GM18502 (cell line): ENCODE results near the gene PDXK.

ENCODE experiments used
- ATAC-seq: cut with Tn5 transposase; IDR thresholded peaks from one replicate; pipeline ENCODE4 v1.9.1; 2021; ENCODE audit warnings: mild to moderate bottlenecking; ENCODE audit not compliant: unreplicated experiment, poor library complexity

PDXK gene

DNA sequence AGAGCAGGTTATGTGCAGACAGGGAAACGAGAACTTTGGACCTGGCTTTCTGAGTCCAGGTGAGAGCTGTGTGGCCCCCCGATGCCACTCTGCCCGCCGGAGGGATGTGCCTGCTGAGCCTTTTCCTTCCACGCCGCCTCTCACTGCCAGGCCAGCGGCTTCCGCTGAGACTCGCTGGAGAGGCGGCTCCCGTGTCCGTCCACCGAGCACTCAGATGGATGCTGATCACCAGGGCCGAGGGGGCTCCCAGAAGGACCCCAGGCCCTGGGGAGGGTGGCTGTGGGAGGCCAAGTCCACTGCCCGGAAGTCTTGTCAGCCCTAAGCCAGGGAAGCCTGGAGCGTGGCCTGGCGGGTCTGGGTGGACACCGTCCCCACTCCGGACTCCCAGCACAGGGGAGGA is 40.7 kb downstream of the PDXK start:
- no peak for ATAC-seq

DNA sequence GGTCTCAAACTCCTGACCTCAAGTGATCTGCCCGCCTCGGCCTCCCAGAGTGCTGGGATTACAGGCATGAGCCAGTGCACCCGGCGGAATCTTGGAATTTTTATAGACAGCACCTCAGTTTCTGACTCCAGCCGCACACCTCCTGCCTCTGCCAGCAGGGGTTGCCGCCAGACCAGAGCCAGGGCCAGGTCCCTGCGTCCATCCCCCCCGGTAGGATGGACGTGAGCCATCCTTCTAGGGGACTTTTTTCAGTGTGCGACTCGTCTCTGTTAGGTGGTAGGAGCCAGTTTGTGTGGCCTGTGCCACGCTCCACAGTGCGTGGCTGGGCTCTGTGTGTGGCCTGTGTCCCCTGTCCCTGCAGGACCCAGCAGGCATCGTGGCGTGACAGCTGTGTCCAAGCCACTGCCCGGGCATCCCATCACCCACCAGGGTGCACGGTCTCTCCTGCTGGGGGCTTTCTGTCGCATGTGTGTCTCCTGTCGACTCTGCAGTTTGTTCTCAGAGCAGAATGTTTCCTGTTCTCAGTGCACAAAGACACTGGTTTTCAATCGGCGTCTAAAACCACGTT is 41.5 kb downstream of the PDXK start:
- no peak for ATAC-seq

DNA sequence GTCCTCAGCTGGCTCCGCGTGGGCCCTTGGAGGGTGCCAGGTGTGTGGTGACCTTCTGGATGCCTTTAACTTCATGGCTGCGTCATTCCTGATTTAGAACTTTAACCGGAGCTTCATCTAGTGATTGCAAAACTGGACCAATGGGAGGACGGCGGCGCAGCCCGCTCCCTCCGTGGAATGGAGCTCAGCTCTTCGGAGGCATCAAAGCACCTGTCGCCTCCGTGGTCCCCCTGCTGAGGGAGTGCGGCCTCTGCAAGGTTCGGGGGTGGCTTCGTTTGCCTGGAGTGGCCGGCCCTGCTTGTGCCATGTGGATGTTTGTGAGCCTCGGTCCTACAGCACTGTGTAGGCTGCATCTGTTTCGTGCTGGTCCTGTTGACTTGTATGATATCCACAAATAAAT is 43.0 kb downstream of the PDXK start:
- no peak for ATAC-seq

DNA sequence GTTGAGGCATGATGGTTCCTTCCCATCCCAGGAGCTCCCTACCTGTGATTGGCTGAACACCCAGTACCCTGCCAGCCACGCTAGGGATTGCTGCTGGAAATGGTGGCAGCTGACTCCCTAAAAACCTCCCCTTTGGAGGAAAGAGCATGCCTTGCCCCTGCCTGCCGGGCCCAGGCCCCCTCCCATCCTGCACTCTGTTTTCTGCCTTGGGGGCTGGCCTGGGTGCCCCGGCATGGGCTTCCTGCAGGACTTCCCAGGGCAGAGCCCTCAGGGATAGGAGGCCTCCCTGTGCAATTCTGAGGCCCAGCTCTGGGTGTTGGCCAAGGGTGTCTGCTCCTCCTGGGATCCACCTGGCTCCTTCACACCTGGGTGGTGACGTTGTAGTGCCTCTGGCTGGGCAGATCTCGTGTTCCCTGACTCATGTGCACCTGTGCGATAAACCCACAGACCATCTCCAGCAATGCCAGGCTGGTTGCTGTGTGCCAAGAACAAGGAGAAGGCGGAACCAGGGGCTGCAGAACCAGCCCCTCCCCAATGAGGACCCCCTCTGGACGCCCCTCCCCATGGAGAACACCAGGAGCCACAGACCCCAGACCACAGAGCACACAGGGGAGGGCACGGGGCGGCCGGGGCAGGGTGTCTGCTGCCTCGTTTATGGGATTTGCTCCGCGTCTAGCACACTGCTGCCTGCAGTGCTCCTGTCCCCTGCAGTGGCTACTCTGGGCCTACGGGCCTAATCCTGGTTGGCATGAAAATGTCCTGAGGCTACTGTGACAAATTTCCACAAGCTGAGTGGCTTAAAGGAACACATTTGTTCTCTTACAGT is 43.6 kb downstream of the PDXK start:
- no peak for ATAC-seq

DNA sequence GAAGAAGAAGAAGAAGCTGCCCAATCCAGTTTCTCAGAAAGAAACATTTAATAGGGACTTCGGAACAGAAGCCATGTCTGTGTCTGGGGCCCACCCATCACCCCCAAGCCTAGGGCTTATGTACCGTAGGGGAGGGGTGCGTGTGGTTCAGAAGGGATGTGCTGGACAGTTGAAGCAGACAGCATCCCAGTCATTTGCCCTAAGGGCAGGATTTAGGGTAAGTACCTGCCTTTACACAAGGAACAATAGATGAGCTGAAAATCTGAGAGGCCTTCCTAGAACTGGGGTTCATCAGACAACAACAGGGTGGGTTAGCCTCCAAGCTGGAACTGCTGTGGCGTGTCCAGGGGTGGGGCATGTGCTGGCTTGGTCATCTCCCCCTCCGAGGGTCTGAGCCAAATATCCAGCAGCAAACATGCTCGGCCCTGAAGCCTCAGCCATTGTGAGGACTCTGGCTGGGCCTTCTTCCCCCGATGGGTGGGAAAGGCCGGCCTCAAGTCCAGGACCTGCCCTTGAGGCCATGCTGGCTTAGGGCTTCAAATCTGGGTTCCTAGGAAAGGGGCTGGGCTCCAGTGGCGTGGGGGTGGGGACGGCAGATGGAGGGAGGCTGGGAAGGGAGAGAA is 45.1 kb downstream of the PDXK start:
- ATAC-seq, result no peak

DNA sequence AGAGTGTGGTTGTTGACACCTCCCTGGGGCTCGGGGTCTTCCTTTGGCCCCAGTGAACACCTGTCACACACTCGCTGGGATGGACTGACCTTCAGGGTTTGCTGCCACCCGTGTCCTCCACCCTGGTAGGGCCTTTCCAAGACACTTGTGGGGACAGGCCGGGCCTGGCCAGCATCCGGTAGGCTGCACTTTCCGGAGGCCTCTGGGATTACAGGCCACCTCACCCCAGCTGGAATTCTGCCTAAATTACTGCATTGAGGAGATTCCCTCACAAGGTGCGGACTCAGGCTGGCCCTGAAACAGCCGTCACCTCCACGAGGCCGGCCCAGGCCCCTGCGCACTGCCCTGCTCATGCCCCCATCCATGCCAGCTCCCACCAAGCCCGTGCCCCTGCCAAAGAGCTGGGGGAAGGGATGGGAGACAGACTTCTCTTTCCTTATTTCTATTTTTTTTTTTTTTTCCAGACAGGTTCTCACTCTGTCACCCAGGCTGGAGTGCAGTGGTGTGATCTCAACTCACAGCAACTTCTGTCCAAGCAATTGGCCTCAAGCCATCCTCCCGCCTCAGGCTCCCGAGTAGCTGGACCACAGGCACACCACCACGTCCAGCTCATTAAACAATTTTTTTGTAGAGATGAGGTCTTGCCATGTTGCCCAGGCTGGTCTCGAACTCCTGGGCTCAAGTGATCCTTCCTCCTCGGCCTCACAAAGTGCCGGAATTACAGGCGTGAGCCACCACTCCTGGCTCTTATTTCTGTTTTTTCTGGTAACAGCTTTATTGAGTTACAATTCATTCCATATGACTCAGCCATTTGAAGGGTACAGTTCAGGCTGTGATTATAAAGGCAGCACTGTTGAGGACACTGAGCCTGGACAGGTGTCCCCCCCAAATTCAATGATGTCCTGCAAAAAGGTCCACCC is 45.9 kb downstream of the PDXK start:
- no peak for ATAC-seq

DNA sequence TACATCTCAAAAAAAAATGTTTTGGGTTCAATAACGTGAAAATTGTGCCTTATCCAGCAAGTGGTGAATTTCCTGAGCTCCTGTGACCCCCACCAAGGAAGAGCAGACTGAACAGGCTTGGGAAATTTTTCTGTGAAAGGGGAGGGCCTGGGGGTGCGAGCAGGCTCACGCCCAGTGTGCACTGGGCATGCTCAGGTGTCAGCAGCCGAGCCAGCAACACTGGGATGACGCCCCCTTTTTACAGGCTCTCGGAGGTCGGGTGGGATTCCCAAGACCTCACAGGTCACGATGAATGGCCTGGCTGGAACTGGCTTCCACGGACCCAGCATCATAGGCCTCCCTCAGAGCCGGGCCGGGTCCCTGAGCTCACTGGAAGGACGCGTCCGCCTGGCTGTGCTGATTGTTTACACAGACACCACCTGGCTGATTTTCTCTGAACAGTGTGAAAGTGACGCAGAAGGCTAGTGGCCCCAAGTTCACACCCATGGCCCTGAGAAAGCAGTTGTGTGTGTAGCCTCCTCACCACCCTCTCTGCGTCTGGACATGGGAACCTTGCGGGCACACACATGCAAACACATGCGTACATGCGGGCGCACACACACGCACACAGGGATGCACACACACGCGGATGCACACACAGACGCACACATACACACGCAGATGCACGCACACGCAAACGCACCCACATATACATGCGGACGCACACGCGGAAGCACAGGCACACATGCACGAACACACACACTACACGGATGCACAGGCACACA is 48.0 kb downstream of the PDXK start:
- no peak for ATAC-seq

DNA sequence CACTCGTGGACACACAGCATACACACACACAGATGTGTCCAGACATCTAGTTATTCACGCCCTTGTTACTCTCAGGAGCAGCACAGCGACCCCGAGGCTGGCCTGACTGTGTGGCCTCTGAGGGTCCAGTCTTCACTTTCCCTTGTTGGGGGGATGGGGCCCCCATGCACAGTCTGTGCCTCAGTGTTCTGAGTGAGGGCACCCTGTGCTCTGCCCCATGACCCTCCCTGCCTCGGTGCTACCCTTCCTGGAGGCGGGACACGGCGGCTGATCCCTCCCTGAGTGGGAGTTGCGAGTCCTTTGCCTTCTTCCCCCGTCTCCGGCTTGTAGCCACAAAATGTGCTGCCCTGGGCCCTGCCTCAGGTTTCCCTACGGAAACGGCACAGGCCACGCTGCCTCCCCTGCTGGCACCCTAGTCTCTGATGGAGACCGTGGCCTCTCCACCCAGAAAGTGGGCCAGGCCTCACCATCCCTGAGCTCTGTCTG is 48.6 kb downstream of the PDXK start:
- ATAC-seq, result no peak

DNA sequence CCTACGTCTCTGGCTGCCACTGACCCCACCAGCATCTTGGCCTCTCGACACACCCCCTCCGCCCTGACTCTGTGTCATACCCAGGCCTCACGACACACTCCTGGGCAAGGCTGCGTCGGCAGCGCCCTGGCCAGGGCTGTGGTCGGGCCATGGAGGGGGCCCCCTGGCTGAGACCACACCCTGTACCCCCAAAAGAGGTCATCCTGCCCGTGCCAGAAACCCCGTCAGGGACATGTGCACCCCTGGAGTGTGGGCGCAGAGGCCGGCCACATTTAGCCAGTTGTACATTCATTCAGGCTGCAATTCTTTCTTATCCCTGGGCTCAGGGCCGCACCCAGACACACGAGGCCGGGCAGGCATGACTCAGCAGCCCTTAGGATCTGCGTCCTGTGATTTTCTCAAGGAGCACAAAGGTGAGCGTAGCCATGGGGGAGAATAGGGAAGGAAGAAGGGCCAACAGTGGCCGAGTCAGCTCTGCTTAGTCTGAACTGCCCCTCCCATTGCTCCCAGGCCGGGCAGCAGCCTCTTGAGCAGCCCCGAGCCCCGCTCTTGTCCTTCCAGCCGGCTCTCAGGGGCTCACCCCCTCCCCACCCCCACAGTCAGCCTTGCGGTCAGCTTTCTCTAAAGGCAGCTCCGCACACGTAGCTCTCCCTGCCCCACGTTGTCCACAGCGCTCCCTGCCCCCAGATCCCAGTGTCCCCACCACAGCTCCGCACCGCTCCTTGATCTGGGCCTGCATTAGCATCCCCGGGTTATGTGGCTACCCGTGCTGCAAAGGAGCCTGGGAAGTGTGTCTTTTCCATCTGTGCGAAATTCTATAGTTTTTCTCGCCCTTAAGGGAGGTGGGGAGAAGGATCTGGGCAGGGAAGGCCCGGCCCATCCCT is 49.3 kb downstream of the PDXK start:
- no peak for ATAC-seq

DNA sequence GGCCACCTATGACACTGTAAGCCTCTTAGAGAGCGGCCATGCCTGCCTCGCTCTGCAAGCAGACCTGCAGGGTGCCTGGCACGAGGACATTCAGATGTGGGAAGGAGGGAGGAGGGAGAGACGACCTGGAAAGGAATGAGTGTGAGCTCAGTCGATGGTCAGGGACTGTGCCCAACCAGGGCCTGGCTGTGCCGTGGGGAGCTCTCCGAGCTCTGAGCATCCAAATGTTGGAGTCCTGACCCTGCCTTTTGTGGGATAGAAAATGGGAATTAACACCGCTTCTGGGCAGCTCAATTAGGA is 49.9 kb downstream of the PDXK start:
- ATAC-seq, result no peak

DNA sequence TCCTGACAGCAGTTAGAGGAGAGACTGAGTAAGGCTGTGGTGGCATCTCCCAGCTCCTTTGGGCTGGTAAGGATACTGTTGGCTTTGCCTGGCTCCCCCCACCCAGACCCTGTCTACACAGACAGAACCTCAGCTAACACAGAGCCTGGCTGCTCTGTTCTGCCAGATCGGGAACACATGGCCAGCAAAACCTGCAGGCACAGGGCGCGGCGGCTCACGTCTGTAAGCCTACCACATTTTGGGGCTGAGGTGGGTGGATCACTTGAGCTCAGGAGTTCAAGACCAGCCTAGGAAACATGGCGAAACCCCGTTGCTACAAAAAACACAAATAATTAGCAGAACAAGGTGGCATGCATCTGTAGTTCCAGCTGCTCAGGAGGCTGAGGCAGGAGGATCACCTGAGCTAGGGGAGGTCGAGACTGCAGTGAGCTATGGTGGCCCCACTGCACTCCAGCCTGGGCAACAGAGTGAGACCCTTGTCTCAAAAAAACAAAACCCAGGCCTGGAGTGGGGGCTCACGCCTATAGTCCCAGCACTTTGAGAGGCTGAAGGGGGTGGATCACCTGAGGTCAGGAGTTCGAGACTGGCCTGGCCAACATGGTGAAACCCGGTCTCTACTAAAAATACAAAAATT is 50.5 kb downstream of the PDXK start:
- ATAC-seq, result no peak

DNA sequence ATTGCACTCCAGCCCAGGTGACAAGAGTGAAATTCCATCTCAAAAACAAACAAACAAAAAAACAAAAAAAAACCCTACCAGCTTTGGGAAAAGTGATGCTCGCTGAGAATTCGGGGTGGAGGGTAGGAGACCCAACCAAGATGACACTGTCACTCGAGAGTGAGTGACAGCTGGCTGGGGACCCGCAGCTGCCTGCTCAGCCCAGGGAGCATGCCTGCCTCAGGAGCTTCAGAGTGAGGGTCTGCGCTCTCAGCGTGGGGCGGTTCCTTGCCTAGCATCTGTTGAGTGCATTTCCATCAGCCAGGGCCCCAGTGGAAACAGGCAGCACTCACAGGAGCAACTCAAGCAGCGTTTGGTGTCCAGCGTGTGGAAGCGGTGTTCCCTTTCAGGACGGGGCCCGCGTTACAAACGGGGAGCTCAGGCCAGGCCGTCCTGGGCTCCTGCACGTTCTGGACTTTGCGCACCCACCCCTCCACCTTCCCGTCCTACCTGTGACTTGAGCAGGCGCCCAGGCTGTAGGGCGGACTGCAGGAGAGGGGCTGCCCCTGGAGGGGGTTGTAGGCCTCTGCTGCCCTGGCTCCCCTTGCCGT is 51.2 kb downstream of the PDXK start:
- ATAC-seq, result no peak

DNA sequence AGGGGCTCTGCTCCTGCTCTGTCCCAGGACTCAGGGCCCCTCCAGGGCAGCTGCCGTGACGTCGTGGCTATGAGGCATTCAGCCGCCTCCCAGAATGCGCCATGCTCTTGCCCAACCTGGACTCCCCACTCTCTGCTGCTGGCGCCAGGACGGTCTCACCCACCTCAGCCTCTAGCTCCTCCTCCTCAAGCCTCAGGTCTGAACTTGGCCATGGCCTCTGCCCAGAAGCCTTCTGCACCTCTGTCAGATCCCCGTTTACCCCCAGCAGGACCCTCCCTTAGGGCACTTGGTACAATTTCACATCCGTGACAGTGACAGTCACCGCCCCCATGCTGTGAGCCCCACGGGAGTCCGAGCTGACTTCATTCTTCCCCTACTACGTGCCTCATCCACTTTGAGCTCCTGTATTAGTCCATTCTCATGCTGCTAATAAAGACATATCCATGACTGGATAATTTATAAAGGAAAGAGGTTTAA is 52.3 kb downstream of the PDXK start:
- no peak for ATAC-seq

DNA sequence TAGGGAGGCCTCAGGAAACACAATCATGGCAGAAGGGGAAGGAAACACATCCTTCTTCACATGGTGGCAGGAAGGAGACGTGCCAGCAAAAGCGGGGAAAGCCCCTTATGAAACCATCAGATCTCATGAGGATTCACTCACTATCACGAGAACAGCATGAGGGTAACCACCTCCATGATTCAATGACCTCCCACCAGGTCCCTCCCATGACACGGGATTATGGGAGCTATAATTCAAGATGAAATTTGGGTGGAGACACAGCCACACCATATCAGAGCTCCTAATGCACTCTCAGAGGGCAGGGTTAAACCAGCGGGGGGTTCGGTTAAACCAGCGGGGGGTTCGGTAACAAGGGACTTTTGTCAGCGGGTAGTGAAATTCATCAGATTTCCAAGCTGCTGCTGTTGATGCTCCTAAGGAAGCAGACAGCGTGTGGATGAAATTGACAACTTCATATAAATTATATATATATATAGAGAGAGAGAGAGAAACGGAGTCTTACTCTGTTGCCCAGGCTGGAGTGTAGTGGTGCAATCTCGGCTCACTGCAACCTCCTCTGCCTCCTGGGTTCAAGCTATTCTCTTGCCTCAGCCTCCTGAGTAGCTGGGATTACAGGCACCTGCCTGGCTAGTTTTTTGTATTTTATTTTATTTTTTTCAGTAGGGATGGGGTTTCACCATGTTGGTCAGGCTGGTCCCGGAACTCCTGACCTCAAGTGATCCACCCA is 52.9 kb downstream of the PDXK start:
- no peak for ATAC-seq

DNA sequence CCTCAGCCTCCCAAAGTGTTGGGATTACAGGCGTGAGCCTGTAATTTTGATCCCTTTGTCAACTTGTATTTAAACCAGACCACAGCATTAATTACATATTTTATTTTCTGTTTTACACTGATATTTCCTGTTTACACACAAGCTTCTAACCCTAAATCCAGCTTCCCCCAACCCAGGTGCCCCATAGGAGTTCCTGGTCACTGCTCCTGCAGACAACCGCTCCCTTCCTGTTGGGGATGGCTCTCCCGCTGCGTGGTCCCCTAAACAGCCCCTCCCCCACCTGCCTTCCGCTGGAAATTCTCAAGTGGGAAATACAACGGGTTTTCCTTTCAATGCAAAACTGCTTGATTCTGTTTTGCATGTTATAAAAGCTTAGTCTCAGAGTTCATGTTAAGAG is 53.5 kb downstream of the PDXK start:
- ATAC-seq, result no peak

DNA sequence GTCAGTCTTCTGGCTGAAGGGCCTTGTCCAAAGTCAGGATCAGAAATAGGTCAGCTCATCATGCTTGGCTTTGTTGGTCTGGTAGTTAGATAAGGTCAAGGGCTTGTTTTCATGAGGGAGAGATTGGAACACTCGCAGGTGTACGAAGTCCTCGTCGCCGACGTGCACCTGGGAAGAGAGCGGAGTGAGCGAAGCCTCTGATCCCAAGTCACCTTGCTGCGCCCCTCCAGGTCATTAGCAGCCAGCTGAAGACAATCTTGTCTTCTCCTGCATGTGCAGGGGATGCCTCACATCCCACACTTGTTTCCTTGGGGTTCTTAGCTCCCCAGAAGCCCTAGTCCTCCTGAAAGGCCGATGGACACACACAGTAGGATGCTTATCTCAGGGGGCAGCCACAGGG is 55.2 kb downstream of the PDXK start:
- no peak for ATAC-seq

DNA sequence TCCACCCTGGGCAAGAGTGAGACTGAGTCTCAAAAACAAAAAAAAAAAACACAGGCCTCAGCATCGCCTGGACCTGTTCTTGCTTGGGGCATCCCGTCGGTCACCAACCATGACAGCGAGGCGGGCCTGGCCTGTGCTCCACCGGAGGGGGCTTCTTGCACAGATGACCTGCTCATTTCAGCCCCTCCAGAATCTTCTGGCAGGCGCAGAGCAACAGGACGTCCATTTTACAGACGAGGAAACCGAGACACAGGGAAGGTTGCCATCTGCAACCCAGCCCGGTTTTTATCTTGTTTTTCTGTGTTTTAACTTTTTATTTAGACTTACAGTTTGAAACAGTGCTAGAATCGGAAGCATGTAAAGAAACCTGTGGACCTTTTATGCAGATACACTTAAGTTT is 56.3 kb downstream of the PDXK start:
- no peak for ATAC-seq
